ENCODE results near the gene VRK1. TPM values are rescaled to one million over a fixed set of nuclear protein-coding genes. Genes with fewer than 3 reads are reported as not detected.

VRK1 gene
- polyA plus RNA-seq, 1 of the 3 experiments (the other 2 are of a cell fraction) = 9.1 TPM

DNA sequence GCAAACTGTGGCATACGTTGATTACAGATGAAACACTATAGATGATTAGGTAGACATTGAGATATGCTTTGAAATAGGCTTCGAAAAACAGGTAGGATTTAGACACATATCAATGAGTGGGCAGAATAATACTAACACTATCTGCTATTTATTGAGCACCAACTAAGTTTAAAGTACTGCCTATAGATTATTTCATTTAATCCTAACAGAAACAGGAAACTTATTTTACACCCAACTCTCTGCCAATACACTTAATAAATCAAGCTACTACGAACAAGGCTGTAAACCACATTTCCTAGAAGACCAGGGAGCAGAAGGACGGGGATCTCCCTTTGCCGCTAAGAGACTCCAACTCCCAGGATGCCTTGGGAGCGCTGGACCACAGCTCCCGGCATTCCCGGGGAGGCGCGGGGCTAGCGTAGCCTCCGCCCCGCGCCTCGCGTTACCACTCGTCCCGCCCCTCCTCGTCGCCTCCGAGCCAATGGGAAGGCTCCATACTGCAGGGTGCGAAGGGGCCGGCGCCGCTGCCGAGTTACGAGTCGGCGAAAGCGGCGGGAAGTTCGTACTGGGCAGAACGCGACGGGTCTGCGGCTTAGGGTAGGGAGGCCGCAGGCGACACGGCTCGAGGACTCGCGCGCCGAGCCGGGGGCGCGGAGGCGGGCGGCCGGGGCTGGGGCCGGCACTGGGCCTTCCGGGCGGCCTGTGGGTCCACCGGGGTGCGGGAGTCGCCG is at the start of gene VRK1 (continued):
- TF ChIP-seq, protein P1, sequence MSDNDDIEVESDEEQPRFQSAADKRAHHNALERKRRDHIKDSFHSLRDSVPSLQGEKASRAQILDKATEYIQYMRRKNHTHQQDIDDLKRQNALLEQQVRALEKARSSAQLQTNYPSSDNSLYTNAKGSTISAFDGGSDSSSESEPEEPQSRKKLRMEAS (IDR thresholded peaks at IDR 0.05; ENCODE audit: low read depth) = peak; percentile 64
- TF ChIP-seq RAD21 (IDR thresholded peaks at IDR 0.05; ENCODE audit: low read length) = no peak
- TF ChIP-seq, protein P2, sequence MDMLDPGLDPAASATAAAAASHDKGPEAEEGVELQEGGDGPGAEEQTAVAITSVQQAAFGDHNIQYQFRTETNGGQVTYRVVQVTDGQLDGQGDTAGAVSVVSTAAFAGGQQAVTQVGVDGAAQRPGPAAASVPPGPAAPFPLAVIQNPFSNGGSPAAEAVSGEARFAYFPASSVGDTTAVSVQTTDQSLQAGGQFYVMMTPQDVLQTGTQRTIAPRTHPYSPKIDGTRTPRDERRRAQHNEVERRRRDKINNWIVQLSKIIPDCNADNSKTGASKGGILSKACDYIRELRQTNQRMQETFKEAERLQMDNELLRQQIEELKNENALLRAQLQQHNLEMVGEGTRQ (IDR thresholded peaks at IDR 0.05; ENCODE audit: borderline replicate concordance, low read depth, low read length) = no peak
- TF ChIP-seq, protein P3, sequence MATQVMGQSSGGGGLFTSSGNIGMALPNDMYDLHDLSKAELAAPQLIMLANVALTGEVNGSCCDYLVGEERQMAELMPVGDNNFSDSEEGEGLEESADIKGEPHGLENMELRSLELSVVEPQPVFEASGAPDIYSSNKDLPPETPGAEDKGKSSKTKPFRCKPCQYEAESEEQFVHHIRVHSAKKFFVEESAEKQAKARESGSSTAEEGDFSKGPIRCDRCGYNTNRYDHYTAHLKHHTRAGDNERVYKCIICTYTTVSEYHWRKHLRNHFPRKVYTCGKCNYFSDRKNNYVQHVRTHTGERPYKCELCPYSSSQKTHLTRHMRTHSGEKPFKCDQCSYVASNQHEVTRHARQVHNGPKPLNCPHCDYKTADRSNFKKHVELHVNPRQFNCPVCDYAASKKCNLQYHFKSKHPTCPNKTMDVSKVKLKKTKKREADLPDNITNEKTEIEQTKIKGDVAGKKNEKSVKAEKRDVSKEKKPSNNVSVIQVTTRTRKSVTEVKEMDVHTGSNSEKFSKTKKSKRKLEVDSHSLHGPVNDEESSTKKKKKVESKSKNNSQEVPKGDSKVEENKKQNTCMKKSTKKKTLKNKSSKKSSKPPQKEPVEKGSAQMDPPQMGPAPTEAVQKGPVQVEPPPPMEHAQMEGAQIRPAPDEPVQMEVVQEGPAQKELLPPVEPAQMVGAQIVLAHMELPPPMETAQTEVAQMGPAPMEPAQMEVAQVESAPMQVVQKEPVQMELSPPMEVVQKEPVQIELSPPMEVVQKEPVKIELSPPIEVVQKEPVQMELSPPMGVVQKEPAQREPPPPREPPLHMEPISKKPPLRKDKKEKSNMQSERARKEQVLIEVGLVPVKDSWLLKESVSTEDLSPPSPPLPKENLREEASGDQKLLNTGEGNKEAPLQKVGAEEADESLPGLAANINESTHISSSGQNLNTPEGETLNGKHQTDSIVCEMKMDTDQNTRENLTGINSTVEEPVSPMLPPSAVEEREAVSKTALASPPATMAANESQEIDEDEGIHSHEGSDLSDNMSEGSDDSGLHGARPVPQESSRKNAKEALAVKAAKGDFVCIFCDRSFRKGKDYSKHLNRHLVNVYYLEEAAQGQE (IDR thresholded peaks at IDR 0.05; ENCODE audit: low read depth, low read length) = 0 out of 2 replicates have a peak, but pooled peaks have one; percentile 29
- TF ChIP-seq, protein P4, sequence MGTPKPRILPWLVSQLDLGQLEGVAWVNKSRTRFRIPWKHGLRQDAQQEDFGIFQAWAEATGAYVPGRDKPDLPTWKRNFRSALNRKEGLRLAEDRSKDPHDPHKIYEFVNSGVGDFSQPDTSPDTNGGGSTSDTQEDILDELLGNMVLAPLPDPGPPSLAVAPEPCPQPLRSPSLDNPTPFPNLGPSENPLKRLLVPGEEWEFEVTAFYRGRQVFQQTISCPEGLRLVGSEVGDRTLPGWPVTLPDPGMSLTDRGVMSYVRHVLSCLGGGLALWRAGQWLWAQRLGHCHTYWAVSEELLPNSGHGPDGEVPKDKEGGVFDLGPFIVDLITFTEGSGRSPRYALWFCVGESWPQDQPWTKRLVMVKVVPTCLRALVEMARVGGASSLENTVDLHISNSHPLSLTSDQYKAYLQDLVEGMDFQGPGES (IDR thresholded peaks at IDR 0.05; ENCODE audit: low read depth, low read length) = peak; percentile 44; the same call in 1 of the 2 replicates

DNA sequence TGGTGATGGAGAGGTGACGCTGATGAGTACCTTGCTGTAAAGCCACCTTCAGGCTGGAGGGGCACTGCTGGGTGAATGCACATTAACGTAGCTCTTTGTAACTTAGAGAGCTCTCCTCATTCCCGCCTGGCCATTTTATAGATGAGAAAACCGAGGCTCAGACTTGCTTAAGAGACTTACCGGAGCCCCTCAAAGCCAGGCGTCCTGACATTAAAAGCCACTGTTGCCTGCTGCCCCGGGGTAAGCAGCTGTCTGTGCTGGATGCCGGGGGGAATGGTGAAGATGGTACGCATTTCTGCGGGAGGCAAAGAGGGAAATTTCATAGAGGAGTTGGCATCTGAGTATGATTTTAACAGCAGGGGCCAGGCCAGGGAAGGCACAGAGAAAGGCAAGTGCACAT is 49.6 kb upstream of the VRK1 start:
- Histone ChIP-seq H3K36me3 (replicated peaks in 1 of 2; ENCODE audit: control insufficient read depth in 1 of 2, insufficient read depth in 2 of 2, low read length in 1 of 2) (no peaks in the 10 kb centered on the region), H3K4me3 (ENCODE audit: low read depth in 2 of 2, low read length in 1 of 2) (no peak overlapping the region), H3K4me2 (no peak overlapping the region), H3K9ac (no peak overlapping the region), H3K27ac (ENCODE audit: low read depth in 2 of 2, low read length in 1 of 2) (no peak overlapping the region), H3K9me2 (no peaks in the 10 kb centered on the region), H3K4me1 (ENCODE audit: control insufficient read depth in 1 of 2, insufficient read depth in 2 of 2, low read depth in 1 of 2, low read length in 1 of 2) (no peaks in the 10 kb centered on the region), H3K79me2 (ENCODE audit: insufficient read depth) (no peaks in the 10 kb centered on the region), H3K9me3 (no peaks in the 10 kb centered on the region), H2AFZ (ENCODE audit: low read depth) (no peak overlapping the region), H3F3A (replicated peaks; ENCODE audit: insufficient read depth) (no peaks in the 10 kb centered on the region), H3K27me3 (ENCODE audit: insufficient read depth) (no peaks in the 10 kb centered on the region; the same call in 1 of the 2 replicates), H4K20me1 (ENCODE audit: insufficient read depth) (no peaks in the 10 kb centered on the region)
- 31% methylated on average over 10 of the region's 10 CpGs for WGBS (ENCODE audit: low lambda C conversion rate)
- ChIA-PET POLR2A (no interaction called here), CTCF (interaction anchor here (1.5 to 6.5 kb wide), 2 partner anchors 165 to 466 kb away, joined by 3 to 61 read pairs; no protein-coding TSS in a partner anchor)
- TF ChIP-seq, protein P5, sequence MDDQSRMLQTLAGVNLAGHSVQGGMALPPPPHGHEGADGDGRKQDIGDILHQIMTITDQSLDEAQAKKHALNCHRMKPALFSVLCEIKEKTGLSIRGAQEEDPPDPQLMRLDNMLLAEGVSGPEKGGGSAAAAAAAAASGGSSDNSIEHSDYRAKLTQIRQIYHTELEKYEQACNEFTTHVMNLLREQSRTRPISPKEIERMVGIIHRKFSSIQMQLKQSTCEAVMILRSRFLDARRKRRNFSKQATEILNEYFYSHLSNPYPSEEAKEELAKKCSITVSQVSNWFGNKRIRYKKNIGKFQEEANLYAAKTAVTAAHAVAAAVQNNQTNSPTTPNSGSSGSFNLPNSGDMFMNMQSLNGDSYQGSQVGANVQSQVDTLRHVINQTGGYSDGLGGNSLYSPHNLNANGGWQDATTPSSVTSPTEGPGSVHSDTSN (IDR thresholded peaks at IDR 0.05) = no peak
- no peak for TF ChIP-seq TCF12 (IDR thresholded peaks at IDR 0.05)
- TF ChIP-seq ELF1 (IDR thresholded peaks at IDR 0.05) = no peak
- no peak for TF ChIP-seq CHD2 (IDR thresholded peaks at IDR 0.05; ENCODE audit: low read length, partially characterized antibody)
- DNase-seq = no peak

Data from SK-N-SH (cell line).